Measurements from ENCODE around the gene RSF1.

- TF ChIP-seq CTCF (IDR thresholded peaks at IDR 0.05) (no peak), POLR2AphosphoS5 (IDR thresholded peaks at IDR 0.05; ENCODE audit: low read depth, low read length) (no peak), TCF7L2 (IDR thresholded peaks at IDR 0.05; ENCODE audit: low read depth, low read length) (no peak), REST (IDR thresholded peaks at IDR 0.05; ENCODE audit: insufficient read depth in 1 of 2, low read depth in 2 of 2, low read length in 1 of 2) (no peak)
Observed at GRCh38 chr11:77723024-77723423, 97.5 kb downstream of the RSF1 start.

Measured in Panc1 (cell line).